Hematopoietic multipotent progenitor cell (in vitro differentiated cells): ENCODE measurements around the gene CRMP1. TPM values are rescaled to one million over a fixed set of nuclear protein-coding genes. Genes with fewer than 3 reads are reported as not detected.
"Not testable (repeated sequence)": the region's sequence is repeated elsewhere in the genome, so short reads cannot be mapped to it uniquely, and the experiment has no call there.

ENCODE experiments used
- DNase-seq, 3 donors: peaks; one replicate each; pipeline ENCODE4 v3.0.0-alpha.2; 2011 to 2015; ENCODE audit warnings: low read depth in 2 of 3, low spot score in 2 of 3
- total RNA-seq: library from RNA; depleted of rRNA; stranded (reverse); fragments of >200 nt; gene quantifications from one replicate; pipeline ENCODE4 v1.2.3, GENCODE V29; 2012

The CRMP1 gene
- total RNA-seq, 1 donor = under 0.01 TPM

- DNase-seq = peak in 2 of 3 donors; percentile 70 to 85
Observed at GRCh38 chr4:5863461-5864113, 29.3 kb downstream of the CRMP1 start.

- DNase-seq = no peak
Observed at GRCh38 chr4:5858020-5858769, 34.7 kb downstream of the CRMP1 start.

DNA sequence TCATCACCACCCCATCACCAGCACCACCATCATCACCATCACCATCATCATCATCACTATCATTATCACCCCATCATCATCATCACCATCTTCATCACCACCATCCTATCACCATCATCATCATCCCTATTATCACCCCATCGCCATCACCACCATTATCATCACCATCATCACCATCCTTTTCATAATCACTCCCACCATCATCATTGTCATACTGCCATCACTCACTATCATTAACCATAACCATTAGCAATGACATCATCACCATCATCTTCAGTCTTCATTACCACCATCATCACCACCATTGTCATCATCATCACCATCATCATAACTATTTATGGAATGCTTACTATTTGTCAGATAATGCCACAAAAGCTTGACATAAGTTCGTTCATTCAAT is 35.7 kb downstream of the CRMP1 start:
- no peak for DNase-seq

DNA sequence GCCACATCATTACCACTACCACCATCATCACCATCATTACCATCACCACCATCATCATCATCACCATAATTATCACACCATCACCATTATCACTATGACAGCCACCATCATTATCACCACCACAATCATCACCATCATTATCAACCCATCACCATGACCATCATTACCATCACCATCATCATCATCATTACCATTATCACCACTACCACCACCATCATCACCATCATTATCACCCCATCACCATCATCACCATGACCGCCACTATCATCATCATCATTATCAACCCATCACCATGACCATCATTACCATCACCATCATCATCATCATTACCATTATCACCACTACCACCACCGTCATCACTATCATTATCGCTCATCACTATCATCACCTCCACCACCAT is 36.5 kb downstream of the CRMP1 start:
- not testable (repeated sequence) for DNase-seq

DNA sequence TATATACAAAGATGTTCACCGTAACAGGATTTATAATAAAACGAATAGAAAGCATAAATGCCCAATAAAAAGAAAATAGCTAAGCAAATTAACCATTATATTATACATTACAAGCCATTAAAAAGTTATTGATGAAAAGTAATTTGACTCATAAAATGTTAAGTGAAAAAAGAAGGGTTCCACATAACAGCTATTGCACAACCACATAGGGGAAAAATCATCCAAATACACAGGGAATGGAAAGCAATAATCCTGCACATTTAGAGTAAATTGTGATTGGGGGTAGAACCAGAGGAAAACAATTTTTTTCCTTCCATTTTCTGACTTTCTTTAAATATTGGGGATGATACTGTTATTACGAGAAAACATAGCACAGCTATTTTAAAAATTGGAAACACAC is 38.0 kb downstream of the CRMP1 start:
- no peak for DNase-seq

GRCh38 chr4:5852523-5853202 is 40.2 kb downstream of the CRMP1 start:
- no peak for DNase-seq

- DNase-seq = no peak
Observed at GRCh38 chr4:5851637-5852301, 41.1 kb downstream of the CRMP1 start.

GRCh38 chr4:5845035-5845905 is 47.6 kb downstream of the CRMP1 start:
- no peak for DNase-seq

DNA sequence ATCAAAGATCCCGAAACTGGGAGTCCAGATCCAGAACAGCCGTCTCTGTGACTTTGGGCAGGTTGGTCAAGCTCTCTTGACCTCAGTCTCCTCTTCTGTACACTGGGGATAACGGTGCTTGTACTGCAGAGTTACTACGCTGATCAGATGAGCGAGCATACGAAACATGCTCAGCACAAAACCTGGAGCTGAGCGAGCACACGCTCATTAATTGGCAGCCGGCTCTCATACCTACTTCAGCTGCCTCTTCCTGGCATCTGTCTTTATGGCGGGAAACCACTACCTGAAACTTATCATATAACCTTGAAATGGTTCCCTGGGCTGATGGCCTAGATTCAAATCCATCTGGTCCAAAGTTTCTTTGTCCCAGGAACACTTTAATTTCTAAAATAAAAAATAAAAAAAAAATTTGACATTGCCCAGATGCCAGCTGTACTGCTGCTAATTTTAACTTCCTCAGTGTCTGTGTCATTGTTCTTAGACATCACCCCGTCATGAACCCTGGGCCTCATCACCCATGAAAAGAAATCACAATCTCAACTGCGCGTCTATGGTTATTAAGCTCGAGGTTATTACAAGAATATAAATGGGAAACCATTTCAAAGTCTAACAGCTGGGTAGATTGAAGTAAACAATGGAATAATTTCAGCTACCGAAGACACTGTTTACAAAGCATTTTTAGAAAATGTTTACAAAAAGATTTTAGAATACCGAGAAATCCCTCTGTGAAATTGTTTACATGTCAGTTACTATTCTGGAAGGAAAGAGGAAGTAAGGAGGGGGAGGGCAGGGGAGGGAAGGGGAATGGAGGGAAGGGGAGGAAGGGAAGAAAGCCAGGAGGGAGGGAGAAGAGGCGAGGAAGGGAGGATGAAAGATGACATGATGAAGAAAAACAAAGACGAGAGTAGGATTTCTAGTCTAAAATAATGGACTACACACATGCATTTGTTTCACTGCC is 49.0 kb downstream of the CRMP1 start:
- no peak for DNase-seq

DNA sequence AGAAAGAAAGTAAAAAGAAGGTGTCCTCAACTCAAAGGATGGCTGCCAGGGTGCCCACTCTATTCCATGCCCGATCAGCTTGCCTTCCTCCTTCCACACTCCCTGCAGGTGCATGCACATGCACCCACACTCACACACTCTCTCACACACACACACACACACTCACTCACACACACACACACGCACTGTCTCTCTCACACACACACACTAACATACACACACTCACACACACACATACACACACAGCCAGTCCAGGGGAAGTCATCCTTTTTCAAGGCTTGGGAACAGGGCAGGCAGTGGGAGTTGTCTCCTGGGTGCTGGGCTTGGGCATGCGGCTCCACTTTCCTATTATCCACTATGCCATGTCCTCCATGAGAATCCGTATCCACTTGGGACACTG is 50.4 kb downstream of the CRMP1 start:
- DNase-seq = no peak

DNA sequence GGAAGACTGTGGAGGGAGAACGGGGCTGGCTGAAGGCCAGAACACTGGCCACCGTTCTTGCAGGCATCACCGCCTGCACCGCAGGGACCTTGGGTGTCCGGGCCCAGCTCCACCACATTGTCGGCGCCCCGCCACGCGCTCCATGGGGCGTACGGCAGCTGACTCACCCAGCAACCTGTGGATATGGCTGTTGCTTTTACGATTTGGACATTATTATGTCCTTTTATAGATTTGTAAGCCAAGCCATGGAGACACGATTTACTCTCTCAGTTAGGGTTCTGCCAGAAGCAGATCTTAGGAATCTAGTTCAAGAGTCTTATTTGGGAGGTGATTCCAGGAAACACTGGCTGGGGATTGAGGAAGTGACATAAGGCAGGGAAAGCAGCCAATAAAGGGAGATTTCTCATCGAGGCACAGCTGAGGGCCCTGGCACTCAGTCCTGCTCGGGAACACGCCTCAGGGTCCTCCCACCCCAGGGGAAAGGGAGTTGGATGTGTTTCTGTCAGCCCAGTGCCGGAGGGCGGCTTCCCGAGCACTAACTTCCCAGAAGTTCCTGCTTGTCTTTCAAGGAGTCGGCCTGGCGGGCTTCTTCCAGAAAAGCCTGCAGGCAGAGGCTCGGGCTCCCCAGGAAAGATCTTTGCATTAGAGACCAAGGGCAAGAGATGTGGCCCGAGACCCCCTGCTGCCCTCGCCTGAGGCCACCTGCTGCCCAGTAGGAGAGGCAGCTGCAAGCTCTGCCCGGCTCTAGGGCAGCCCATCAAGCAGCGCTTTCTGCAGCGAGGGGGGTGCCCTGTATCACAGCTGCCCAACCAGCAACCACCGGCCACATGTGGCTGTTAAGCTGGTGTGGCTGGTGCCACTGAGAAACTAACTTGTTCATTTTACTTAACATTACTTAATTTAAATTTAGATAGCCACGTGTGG is 52.9 kb downstream of the CRMP1 start:
- DNase-seq = no peak

- no peak for DNase-seq
Observed at GRCh38 chr4:5839332-5839731, 53.6 kb downstream of the CRMP1 start.

GRCh38 chr4:5837483-5837882 is 55.4 kb downstream of the CRMP1 start:
- not testable (repeated sequence) for DNase-seq

GRCh38 chr4:5836943-5837342 is 55.9 kb downstream of the CRMP1 start:
- no peak for DNase-seq

DNA sequence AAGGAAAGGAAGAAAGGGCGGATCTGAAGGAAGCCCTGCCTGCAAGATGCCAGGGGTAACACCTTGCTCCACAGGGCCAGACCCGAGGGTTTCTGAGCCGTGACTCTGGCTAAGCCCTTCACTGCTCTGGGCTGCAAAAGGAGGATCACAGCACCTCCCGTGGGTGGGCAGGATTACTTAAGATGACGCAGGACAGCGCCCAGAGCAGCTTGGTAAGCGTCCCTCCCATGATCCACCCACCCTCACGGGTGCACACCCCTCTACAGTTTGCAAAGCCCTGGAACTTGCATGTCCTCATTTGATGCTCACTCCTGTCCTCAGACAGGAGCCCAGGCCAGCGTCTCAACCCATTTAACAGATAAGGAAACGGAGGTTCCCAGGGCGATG is 64.9 kb downstream of the CRMP1 start:
- DNase-seq = no peak

GRCh38 chr4:5827108-5828004 is 65.5 kb downstream of the CRMP1 start:
- DNase-seq = peak in 2 of 3 donors; percentile 49 to 63

DNA sequence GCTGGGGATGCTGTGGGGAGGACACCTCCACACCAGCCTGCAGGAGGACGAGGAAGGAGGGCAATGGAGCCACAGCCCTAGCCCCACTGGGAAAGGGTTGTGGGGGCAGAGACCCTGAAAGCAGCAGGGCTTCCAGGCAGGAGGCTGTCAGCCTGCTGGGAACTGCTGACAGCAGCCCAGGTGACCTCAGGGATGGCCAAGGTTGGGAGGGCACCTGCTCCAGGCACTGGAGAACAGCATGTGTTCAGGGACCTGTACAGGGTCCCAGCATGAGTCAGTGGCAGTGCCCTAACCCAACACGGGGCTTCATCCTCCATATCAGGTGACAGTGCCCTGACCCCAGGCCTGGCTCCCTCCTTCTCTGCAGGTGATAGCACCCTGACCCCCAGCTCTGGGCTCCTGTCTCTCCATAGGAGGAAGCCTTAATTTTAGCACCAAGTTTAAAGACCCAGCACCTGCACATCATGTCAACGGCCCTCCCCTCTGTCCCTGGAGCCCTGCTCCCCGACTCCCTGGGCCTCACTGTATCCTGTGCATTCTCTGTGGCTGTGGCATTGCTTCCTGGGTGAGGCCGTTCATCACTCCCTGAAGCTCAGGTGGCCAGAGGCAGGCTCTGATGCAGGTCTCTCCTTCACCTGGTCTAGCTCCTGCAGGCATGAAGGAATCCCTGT is 66.3 kb downstream of the CRMP1 start:
- no peak for DNase-seq
